GM12878 (cell line): ENCODE results near the gene CCDC68. TPM values are rescaled to one million over a fixed set of nuclear protein-coding genes. Genes with fewer than 3 reads are reported as not detected.

Experiments
- ATAC-seq: fragments of 200-7000 bp; cut with Tn5 transposase; 3 replicates; pipeline ENCODE4 v1.9.1; 2020; ENCODE audit warnings: mild to moderate bottlenecking, moderate library complexity
- BruUV-seq: library from RNA; stranded (reverse); fragments of 400-500 nt; replicated peaks from 2 replicates; lab custom pipeline; 2021; lab: Mats Ljungman, UMichigan
- CTCF ChIA-PET: fragments of 300-600 bp; sonication (Branson Sonifier 250); formaldehyde crosslinking; extraction: SDS; loops from one replicate; lab custom pipeline; 2021; ENCODE audit warnings: inconsistent platforms; lab: Yijun Ruan, JAX
- POLR2A ChIA-PET: fragments of 350-600 bp; formaldehyde crosslinking; extraction: SDS; loops from one replicate; lab custom pipeline; 2021; ENCODE audit warnings: inconsistent platforms; lab: Charles Lee
- RAD21 ChIA-PET: fragments of 300-600 bp; sonication (Branson Sonifier 250); formaldehyde crosslinking; loops from one replicate; lab custom pipeline; 2023; ENCODE audit warnings: antibody characterized with exemption; ENCODE audit not compliant: unreplicated experiment; lab: Charles Lee
- SMC1A ChIA-PET: fragments of 300-600 bp; sonication (Branson Sonifier 250); formaldehyde crosslinking; loops from one replicate; lab custom pipeline; 2023; ENCODE audit not compliant: unreplicated experiment, uncharacterized antibody; lab: Charles Lee
- DNase-seq: peaks from one replicate; pipeline ENCODE4 v3.0.0-alpha.2; 2011; ENCODE audit warnings: low read depth, low spot score
- FAIRE-seq: peaks from 3 replicates; lab custom pipeline; 2011; peaks lifted over from hg19 to GRCh38; lab: Jason Lieb, UNC
- H2AFZ ChIP-seq: 2 replicates; pipeline ENCODE4 v1.6.0; 2011; ENCODE audit warnings: low read depth, low read length, control low read depth; ENCODE audit not compliant: control insufficient read depth
- H3K27ac ChIP-seq: 2 replicates; pipeline ENCODE4 v1.5.1; 2011; ENCODE audit warnings: control low read depth; ENCODE audit not compliant: control insufficient read depth, insufficient read depth
- H3K27me3 ChIP-seq, 2 experiments: replicated peaks in 1 of 2; 2 replicates each; pipeline versions ENCODE4 v1.6.0 to v1.6.1; 2011; ENCODE audit warnings: low read length in 1 of 2; ENCODE audit not compliant: control insufficient read depth in 2 of 2, insufficient read depth in 2 of 2
- H3K36me3 ChIP-seq, 2 experiments: 2 replicates each; pipeline ENCODE4 v1.5.1; 2011; ENCODE audit warnings: low read length in 1 of 2; ENCODE audit not compliant: control insufficient read depth in 2 of 2, insufficient read depth in 2 of 2
- H3K4me1 ChIP-seq: 2 replicates; pipeline ENCODE4 v1.6.1; 2011; ENCODE audit warnings: mild to moderate bottlenecking, low read length, moderate library complexity, mixed read lengths; ENCODE audit not compliant: control insufficient read depth, insufficient read depth
- H3K4me2 ChIP-seq: 2 replicates; pipeline ENCODE4 v1.6.0; 2011; ENCODE audit warnings: control low read depth; ENCODE audit not compliant: control insufficient read depth, insufficient read depth
- H3K4me3 ChIP-seq: fragments of 200-600 bp; sonication (generic); 2 replicates; pipeline ENCODE4 v1.5.1; 2016
- H3K79me2 ChIP-seq: 2 replicates; pipeline ENCODE4 v1.6.0; 2011; ENCODE audit warnings: low read length; ENCODE audit not compliant: control insufficient read depth, insufficient read depth
- H3K9ac ChIP-seq: 2 replicates; pipeline ENCODE4 v1.8.0; 2011; ENCODE audit warnings: low read length, control low read depth, mixed read lengths; ENCODE audit not compliant: control insufficient read depth, insufficient read depth
- H3K9me3 ChIP-seq: replicated peaks from 3 replicates; pipeline ENCODE4 v1.5.1; 2011; ENCODE audit warnings: mild to moderate bottlenecking, low read length; ENCODE audit not compliant: control insufficient read depth, insufficient read depth
- H4K20me1 ChIP-seq: 2 replicates; pipeline ENCODE4 v1.6.0; 2011; ENCODE audit not compliant: control insufficient read depth, insufficient read depth
- GABPA ChIP-seq: IDR thresholded peaks from 2 replicates; pipeline ENCODE4 v1.6.1; 2014; ENCODE audit warnings: antibody characterized with exemption, low read depth, mild to moderate bottlenecking, inconsistent platforms
- HDAC2 ChIP-seq: fragments of 200-600 bp; sonication (generic); IDR thresholded peaks from 2 replicates; pipeline ENCODE4 v1.6.1; 2017
- MXI1 ChIP-seq: fragments of 150-350 bp; IDR thresholded peaks from 2 replicates; pipeline ENCODE4 v1.6.1; 2011; ENCODE audit warnings: low read depth, mild to moderate bottlenecking, inconsistent platforms, low read length, improper control_type of control experiment
- SMC3 ChIP-seq: IDR thresholded peaks from 2 replicates; pipeline ENCODE4 v1.6.1; 2011; ENCODE audit warnings: low read length, improper control_type of control experiment, borderline replicate concordance
- YY1 ChIP-seq: IDR thresholded peaks from 2 replicates; pipeline ENCODE4 v1.6.1; 2011; ENCODE audit warnings: low read depth, mild to moderate bottlenecking, low read length
- WGBS: methylation state at CpG from one replicate; pipeline ENCODE4 v1.1.6; 2016; ENCODE audit warnings: low lambda C conversion rate; ENCODE audit not compliant: insufficient replicate concordance, insufficient coverage; ENCODE audit errors: missing lambda C conversion rate; 5-methylcytosine and 5-hydroxymethylcytosine counted together
- in situ Hi-C: fragments of 300-500 bp; cut with MboI; formaldehyde crosslinking; loops from 9 replicates; pipeline ENCODE4 v1.14.3; 2018; ENCODE audit warnings: mixed read lengths
- intact Hi-C: fragments of 100-400 bp; cut with micrococcal nuclease; formaldehyde crosslinking; loops from one replicate; pipeline ENCODE4 v1.14.2; 2022; ENCODE audit not compliant: unreplicated experiment
- polyA plus RNA-seq, 11 experiments: library from polyadenylated mRNA; depleted of rRNA in 4 of 11; unstranded in 6 of 11; stranded (reverse) in 5 of 11; fragments of >200 nt; fragmentation: Nextera tagmentation in 4 of 11; fragmentation: Illumina TruSeq in 1 of 11; extraction: Ambion mirVana in 4 of 11; extraction: Trizol in 1 of 11; gene quantifications; 1 replicate in 1 of 11; 2 replicates in 10 of 11; pipeline versions ENCODE4 v1.2.1 to v1.2.3, GENCODE V29; 2011 to 2016; ENCODE audit warnings: inconsistent platforms in 2 of 11, missing spikeins in 2 of 11, low read depth in 1 of 11
- total RNA-seq, 4 experiments: library from RNA; depleted of rRNA in 3 of 4; stranded (reverse); fragments of >200 nt in 3 of 4; fragmentation: Illumina TruSeq in 1 of 4; extraction: Trizol in 1 of 4; gene quantifications; 2 replicates each; pipeline versions ENCODE4 v1.2.1 to v1.2.3, GENCODE V29; 2013 to 2021
- TF ChIP-seq, protein P1 (sequence below): fragments of 450-650 bp; IDR thresholded peaks from 2 replicates; pipeline ENCODE4 v1.6.1; 2017; ENCODE audit warnings: mild to moderate bottlenecking

Gene CCDC68
- total and polyA plus RNA-seq, 10 of the 15 experiments (the other 5 are each of a cell fraction or from before 2014, with no cell fraction given) = 0.04 TPM; not detected in 9

DNA sequence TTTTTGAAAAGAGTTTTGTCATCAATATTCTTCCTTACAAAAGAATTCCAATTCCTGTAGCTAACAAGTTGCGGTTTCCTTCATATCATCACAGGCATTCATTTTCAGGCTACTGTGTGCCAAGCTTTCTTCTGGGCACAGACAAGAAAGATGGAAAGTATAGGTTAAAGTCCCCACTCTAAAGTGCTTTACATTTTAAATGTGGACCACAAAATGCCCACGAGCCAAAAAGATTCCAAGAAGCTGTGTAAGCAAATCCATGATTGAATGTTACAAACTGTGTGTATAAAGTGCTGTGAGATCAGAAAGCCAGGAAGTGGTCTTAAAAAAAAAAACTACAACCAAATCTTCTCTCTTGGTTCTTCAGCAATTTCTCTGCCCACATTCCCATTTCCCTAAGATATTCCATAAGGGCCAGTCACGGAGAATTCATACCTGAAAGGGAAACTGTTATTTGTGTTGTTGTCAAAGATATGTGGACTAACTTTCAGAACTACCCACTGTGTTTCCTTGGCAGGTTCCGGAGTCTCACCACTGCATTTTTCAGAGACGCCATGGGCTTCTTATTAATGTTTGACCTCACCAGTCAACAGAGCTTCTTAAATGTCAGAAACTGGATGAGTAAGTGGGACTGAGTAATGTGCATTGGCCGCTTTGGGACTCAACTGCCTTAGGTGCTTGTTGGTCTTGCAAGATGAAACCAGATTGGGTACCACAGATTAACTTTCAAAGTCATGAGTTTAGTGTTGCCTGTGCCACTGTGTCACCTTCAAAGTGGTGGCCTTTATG lies 75.3 kb downstream of the CCDC68 start (continued):
- no peak for TF ChIP-seq YY1

DNA sequence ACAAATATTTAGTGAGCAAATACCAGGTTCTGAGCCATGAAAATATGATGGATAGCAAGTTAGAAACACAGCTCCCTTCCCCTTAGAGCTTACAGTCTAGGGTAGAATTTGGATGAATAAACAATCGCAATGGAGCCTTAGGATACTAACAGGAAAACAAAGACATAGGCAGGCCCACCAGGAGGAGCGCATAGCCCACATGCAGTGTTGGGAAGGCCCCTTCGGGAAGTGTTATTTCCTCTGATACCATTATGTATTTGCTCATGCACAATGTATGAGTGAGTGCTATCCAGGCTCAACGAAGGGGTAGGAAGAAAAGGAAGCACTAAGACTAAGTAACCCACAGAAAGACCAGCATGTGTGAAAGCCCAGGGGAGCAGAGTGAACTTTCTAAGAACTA lies 76.9 kb downstream of the CCDC68 start:
- ATAC-seq (no peak), FAIRE-seq (no peak)
- CTCF ChIA-PET = no interaction called here

More for the DNA sequence above, 76.9 kb downstream of the CCDC68 start:
- H3K9ac ChIP-seq = no peak overlapping the region
- DNase-seq = no peak
- BruUV-seq = no TSS peak
- no peaks in the 10 kb centered on the region for H3K79me2 ChIP-seq
- ChIA-PET SMC1A (no interaction called here), POLR2A (no interaction called here)
- no peaks in the 10 kb centered on the region for H3K9me3 ChIP-seq
- in situ Hi-C loops = no loop called here
- 26% methylated on average over 4 of the region's 4 CpGs for WGBS
- no peaks in the 10 kb centered on the region for H3K27me3 ChIP-seq
- no peak overlapping the region for H3K27ac ChIP-seq
- no peak overlapping the region for H3K4me2 ChIP-seq
- no peak overlapping the region for H2AFZ ChIP-seq
- no peaks in the 10 kb centered on the region for H3K4me1 ChIP-seq
- H4K20me1 ChIP-seq = no peaks in the 10 kb centered on the region
- H3K36me3 ChIP-seq = no peaks in the 10 kb centered on the region
- no peak overlapping the region for H3K4me3 ChIP-seq
- TF ChIP-seq MXI1 = no peak
- no peak for TF ChIP-seq HDAC2
- TF ChIP-seq GABPA = no peak
- no peak for TF ChIP-seq SMC3
- TF ChIP-seq, protein P1, sequence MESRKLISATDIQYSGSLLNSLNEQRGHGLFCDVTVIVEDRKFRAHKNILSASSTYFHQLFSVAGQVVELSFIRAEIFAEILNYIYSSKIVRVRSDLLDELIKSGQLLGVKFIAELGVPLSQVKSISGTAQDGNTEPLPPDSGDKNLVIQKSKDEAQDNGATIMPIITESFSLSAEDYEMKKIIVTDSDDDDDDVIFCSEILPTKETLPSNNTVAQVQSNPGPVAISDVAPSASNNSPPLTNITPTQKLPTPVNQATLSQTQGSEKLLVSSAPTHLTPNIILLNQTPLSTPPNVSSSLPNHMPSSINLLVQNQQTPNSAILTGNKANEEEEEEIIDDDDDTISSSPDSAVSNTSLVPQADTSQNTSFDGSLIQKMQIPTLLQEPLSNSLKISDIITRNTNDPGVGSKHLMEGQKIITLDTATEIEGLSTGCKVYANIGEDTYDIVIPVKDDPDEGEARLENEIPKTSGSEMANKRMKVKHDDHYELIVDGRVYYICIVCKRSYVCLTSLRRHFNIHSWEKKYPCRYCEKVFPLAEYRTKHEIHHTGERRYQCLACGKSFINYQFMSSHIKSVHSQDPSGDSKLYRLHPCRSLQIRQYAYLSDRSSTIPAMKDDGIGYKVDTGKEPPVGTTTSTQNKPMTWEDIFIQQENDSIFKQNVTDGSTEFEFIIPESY = no peak
- TF ChIP-seq, all 136 proteins: peak for 0
- intact Hi-C loops = no loop called here
- RAD21 ChIA-PET = no interaction called here
